ENCODE results near the gene RBL2.

DNA sequence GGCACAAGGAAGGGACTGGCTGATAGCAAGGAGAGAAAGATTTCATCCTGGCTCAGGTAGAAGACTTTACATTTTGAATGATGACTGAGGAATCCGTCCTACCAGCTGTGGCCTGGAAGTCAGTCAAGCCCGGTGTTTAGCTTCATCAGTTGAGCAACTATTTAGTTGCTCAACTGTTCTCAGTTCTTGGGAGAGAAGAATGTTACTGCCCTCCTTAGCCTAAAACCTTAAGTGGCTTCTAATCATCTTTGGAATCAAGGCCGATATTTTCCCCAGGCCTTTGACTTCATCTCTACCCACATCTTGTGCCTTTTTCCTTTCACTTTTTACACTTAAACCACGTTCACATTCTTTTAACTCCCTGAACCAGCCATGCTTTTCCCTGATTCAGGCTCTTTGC is 17.3 kb upstream of the RBL2 start:
- no peak for TF ChIP-seq CEBPB (IDR thresholded peaks at IDR 0.05; ENCODE audit: low read depth)
- TF ChIP-seq POLR2A (IDR thresholded peaks at IDR 0.05; ENCODE audit: borderline replicate concordance, extremely low read depth, insufficient read depth, insufficient read length) = no peak
- TF ChIP-seq, protein P1, sequence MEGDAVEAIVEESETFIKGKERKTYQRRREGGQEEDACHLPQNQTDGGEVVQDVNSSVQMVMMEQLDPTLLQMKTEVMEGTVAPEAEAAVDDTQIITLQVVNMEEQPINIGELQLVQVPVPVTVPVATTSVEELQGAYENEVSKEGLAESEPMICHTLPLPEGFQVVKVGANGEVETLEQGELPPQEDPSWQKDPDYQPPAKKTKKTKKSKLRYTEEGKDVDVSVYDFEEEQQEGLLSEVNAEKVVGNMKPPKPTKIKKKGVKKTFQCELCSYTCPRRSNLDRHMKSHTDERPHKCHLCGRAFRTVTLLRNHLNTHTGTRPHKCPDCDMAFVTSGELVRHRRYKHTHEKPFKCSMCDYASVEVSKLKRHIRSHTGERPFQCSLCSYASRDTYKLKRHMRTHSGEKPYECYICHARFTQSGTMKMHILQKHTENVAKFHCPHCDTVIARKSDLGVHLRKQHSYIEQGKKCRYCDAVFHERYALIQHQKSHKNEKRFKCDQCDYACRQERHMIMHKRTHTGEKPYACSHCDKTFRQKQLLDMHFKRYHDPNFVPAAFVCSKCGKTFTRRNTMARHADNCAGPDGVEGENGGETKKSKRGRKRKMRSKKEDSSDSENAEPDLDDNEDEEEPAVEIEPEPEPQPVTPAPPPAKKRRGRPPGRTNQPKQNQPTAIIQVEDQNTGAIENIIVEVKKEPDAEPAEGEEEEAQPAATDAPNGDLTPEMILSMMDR (IDR thresholded peaks at IDR 0.05 in 2 of 3, conservative IDR thresholded peaks at IDR 0.05 in 1 of 3; ENCODE audit: borderline replicate concordance in 1 of 3, insufficient read depth in 1 of 3, low read depth in 2 of 3, low read length in 2 of 3) = no peak
- no peak for TF ChIP-seq RAD21 (IDR thresholded peaks at IDR 0.05; ENCODE audit: low read depth)
- TF ChIP-seq, protein P2, sequence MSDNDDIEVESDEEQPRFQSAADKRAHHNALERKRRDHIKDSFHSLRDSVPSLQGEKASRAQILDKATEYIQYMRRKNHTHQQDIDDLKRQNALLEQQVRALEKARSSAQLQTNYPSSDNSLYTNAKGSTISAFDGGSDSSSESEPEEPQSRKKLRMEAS (IDR thresholded peaks at IDR 0.05) = no peak
